ENCODE data around the gene FHIP1B. TPM values are rescaled to one million over a fixed set of nuclear protein-coding genes. Genes with fewer than 3 reads are reported as not detected.

FHIP1B gene
- total and polyA plus RNA-seq, 2 donors from 2014 or later, result 35.1 to 42.5 TPM

DNA sequence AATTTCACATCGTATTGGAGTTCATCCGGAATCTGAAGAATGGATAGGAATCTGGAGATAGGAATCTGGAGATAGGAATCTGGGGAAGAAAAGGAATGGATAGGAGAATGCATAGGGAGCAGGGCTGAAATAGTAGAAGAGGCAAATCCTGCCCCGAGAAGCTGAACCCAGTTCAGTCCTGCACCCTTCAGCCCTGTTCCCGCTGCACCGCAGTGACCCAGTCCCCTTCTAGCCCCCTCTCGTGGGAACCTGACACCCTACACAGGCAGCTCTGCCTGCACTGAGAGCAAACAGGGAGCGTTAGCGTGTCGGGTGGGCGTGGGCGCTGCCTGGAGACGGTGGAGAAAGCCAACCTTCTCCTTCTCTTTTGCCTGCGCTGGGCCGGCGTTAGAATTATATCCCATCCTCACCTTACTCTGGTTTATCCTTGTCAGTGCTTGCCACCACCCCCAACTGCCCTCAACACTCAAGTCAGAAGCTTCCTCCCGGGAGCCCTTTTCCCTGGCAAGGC is 24.2 kb upstream of the FHIP1B start:
- H3K27me3 ChIP-seq (ENCODE audit: control insufficient read depth, insufficient read depth, low read length), result peaks cover 6% of the 10 kb centered on the region
- intact Hi-C loops (cut with DNase I), result loop anchor here (10.0 kb wide), 1 partner anchor 96 kb away; no protein-coding TSS in a partner anchor
- no peak overlapping the region for H3K9ac ChIP-seq (ENCODE audit: low read length in 3 of 3)
- no peak overlapping the region for H3K4me3 ChIP-seq (ENCODE audit: low read length in 3 of 3)
- DNase-seq (peak in 4 of 5 donors; percentile 49 to 63 (median 56)), FAIRE-seq (no peak)
- H3K9me3 ChIP-seq (ENCODE audit: control insufficient read depth in 2 of 3, insufficient read depth in 1 of 3, low read length in 3 of 3), result no peaks in the 10 kb centered on the region
- no peak overlapping the region for H3K27ac ChIP-seq (ENCODE audit: low read depth in 2 of 2, low read length in 2 of 2)
- H3K4me1 ChIP-seq (ENCODE audit: control insufficient read depth in 2 of 3, insufficient read depth in 2 of 3, low read depth in 1 of 3, low read length in 3 of 3), result peaks cover 0 to 7% (median 0%) of the 10 kb centered on the region in 3 donors
- TF ChIP-seq, protein P1, sequence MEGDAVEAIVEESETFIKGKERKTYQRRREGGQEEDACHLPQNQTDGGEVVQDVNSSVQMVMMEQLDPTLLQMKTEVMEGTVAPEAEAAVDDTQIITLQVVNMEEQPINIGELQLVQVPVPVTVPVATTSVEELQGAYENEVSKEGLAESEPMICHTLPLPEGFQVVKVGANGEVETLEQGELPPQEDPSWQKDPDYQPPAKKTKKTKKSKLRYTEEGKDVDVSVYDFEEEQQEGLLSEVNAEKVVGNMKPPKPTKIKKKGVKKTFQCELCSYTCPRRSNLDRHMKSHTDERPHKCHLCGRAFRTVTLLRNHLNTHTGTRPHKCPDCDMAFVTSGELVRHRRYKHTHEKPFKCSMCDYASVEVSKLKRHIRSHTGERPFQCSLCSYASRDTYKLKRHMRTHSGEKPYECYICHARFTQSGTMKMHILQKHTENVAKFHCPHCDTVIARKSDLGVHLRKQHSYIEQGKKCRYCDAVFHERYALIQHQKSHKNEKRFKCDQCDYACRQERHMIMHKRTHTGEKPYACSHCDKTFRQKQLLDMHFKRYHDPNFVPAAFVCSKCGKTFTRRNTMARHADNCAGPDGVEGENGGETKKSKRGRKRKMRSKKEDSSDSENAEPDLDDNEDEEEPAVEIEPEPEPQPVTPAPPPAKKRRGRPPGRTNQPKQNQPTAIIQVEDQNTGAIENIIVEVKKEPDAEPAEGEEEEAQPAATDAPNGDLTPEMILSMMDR (IDR thresholded peaks at IDR 0.05; ENCODE audit: borderline replicate concordance, extremely low read depth, insufficient read depth), result no peak
- no peaks in the 10 kb centered on the region for H3K36me3 ChIP-seq (ENCODE audit: control insufficient read depth in 2 of 3, insufficient read depth in 3 of 3, low read length in 3 of 3)

DNA sequence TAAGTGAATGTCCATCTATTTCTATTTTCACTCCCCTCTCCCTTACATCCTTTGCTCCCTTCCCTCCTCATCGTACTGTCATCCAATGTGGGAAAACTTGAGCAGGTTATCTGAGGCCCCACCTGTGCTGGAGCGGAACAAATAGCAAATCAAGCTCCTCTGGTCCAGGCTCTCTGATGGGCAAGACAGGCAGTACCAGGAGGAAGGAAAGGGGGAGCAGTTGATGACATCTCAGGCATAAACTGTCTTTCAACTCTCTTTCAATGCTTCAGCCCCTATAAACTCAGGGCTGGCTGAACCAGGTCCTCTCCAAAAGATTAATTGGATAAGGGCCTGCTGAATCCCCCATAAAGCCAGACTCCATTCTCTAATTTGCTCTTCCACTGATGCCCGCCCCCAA is 23.7 kb upstream of the FHIP1B start:
- intact Hi-C loops (cut with DNase I), result loop anchor here (10.0 kb wide), 1 partner anchor 97 kb away; no protein-coding TSS in a partner anchor

DNA sequence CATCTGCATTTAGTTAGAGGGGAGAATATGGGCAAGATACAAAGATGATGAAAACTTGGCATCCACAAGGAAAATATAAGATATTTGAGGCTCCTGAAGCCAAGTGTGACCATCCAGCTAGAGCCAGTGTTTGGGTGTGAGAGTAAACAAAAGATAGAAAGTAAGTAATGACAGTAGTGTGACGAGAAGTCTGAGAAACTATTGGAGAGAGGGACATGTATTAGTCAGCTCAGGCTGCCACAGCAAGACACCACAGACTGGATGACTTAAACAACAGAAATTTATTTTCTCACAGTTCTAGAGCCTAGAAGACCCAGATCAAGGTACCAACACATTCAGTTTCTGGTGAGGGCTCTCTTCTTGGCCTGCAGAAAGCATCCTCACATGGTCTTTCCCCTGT is 18.8 kb upstream of the FHIP1B start:
- DNase-seq (no peak), FAIRE-seq (no peak)

More for the DNA sequence above, 23.7 kb upstream of the FHIP1B start:
- H3K9me3 ChIP-seq (ENCODE audit: control insufficient read depth in 2 of 3, insufficient read depth in 1 of 3, low read length in 3 of 3), result no peaks in the 10 kb centered on the region
- no peak overlapping the region for H3K4me3 ChIP-seq (ENCODE audit: low read length in 3 of 3)
- peaks cover 6% of the 10 kb centered on the region for H3K27me3 ChIP-seq (ENCODE audit: control insufficient read depth, insufficient read depth, low read length)
- TF ChIP-seq, protein P1 (IDR thresholded peaks at IDR 0.05; ENCODE audit: borderline replicate concordance, extremely low read depth, insufficient read depth), result no peak
- H3K36me3 ChIP-seq (ENCODE audit: control insufficient read depth in 2 of 3, insufficient read depth in 3 of 3, low read length in 3 of 3), result no peaks in the 10 kb centered on the region
- no peak overlapping the region for H3K9ac ChIP-seq (ENCODE audit: low read length in 3 of 3)
- H3K4me1 ChIP-seq (ENCODE audit: control insufficient read depth in 2 of 3, insufficient read depth in 2 of 3, low read depth in 1 of 3, low read length in 3 of 3), result peaks cover 0 to 7% (median 0%) of the 10 kb centered on the region in 3 donors
- no peak overlapping the region for H3K27ac ChIP-seq (ENCODE audit: low read depth in 2 of 2, low read length in 2 of 2)
- DNase-seq (no peak), FAIRE-seq (no peak)

More for the DNA sequence above, 18.8 kb upstream of the FHIP1B start:
- Histone ChIP-seq H3K36me3 (ENCODE audit: control insufficient read depth in 2 of 3, insufficient read depth in 3 of 3, low read length in 3 of 3) (no peaks in the 10 kb centered on the region), H3K27me3 (ENCODE audit: control insufficient read depth, insufficient read depth, low read length) (no peaks in the 10 kb centered on the region), H3K4me3 (ENCODE audit: low read length in 3 of 3) (no peak overlapping the region), H3K4me1 (ENCODE audit: control insufficient read depth in 2 of 3, insufficient read depth in 2 of 3, low read depth in 1 of 3, low read length in 3 of 3) (no peaks in the 10 kb centered on the region), H3K9me3 (ENCODE audit: control insufficient read depth in 2 of 3, insufficient read depth in 1 of 3, low read length in 3 of 3) (no peaks in the 10 kb centered on the region), H3K9ac (ENCODE audit: low read length in 3 of 3) (no peak overlapping the region), H3K27ac (ENCODE audit: low read depth in 2 of 2, low read length in 2 of 2) (no peak overlapping the region)
- intact Hi-C loops (cut with DNase I), result loop anchor here (10.0 kb wide), 1 partner anchor 102 kb away; no protein-coding TSS in a partner anchor
- TF ChIP-seq, protein P1 (IDR thresholded peaks at IDR 0.05; ENCODE audit: borderline replicate concordance, extremely low read depth, insufficient read depth), result no peak
